OCI-M2 (cell line): Measurements from ENCODE around the gene AMIGO1.

Source experiments
- DNase-seq: peaks from one replicate; lab custom pipeline; 2025; ENCODE audit not compliant: unreplicated experiment; lab: John Stamatoyannopoulos, UW

The AMIGO1 gene

GRCh38 chr1:109454497-109455133, 54.9 kb downstream of the AMIGO1 start:
- no peak for DNase-seq
